ENCODE results near the gene ARHGEF6.

The ARHGEF6 gene

GRCh38 chrX:136659174-136659573 is 121.6 kb downstream of the ARHGEF6 start:
- Histone ChIP-seq H3K4me3 (ENCODE audit: low read depth, low read length) (no peak overlapping the region), H3K9me3 (ENCODE audit: control insufficient read depth, insufficient read depth, low read depth, low read length) (peaks cover 3% of the 10 kb centered on the region; the same call in 1 of the 2 replicates), H3K4me1 (ENCODE audit: control insufficient read depth, insufficient read depth, low read length) (no peaks in the 10 kb centered on the region), H3K27ac (ENCODE audit: extremely low read depth, low read depth, low read length) (no peak overlapping the region), H3K36me3 (ENCODE audit: control insufficient read depth in 2 of 2, insufficient read depth in 1 of 2, low read length in 2 of 2) (no peaks in the 10 kb centered on the region)
- TF ChIP-seq ZNF239 (tag by site-specific recombination; IDR thresholded peaks at IDR 0.05): no peak
- TF ChIP-seq PATZ1 (tag by site-specific recombination; IDR thresholded peaks at IDR 0.05): no peak
- TF ChIP-seq ZNF777 (tag by site-specific recombination; IDR thresholded peaks at IDR 0.05; ENCODE audit: borderline replicate concordance): no peak
- TF ChIP-seq GLI2 (tag by site-specific recombination; IDR thresholded peaks at IDR 0.05; ENCODE audit: borderline replicate concordance, low read depth): no peak
- TF ChIP-seq ZNF391 (tag by site-specific recombination; IDR thresholded peaks at IDR 0.05; ENCODE audit: borderline replicate concordance, low read depth): no peak
- TF ChIP-seq KLF1 (tag by site-specific recombination; IDR thresholded peaks at IDR 0.05): no peak
- no peak for TF ChIP-seq ZNF394 (tag by site-specific recombination; IDR thresholded peaks at IDR 0.05; ENCODE audit: borderline replicate concordance)
- TF ChIP-seq ZNF664 (tag by site-specific recombination; IDR thresholded peaks at IDR 0.05): no peak
- no peak for TF ChIP-seq ZNF292 (tag by site-specific recombination; IDR thresholded peaks at IDR 0.05; ENCODE audit: borderline replicate concordance, low read depth)
- ChIA-PET POLR2A (no interaction called here), CTCF (interaction anchor here (0.6 to 1.9 kb wide), 3 partner anchors 36 to 334 kb away, joined by 3 to 5 read pairs (median 4); no protein-coding TSS in a partner anchor)

- H3K36me3 ChIP-seq (ENCODE audit: control insufficient read depth in 2 of 2, insufficient read depth in 1 of 2, low read length in 2 of 2): no peaks in the 10 kb centered on the region
- TF ChIP-seq ZNF426 (tag by site-specific recombination; IDR thresholded peaks at IDR 0.05): no peak
- no peak for TF ChIP-seq ZNF791 (tag by site-specific recombination; IDR thresholded peaks at IDR 0.05)
- TF ChIP-seq ZNF350 (tag by site-specific recombination; IDR thresholded peaks at IDR 0.05): no peak
- TF ChIP-seq KLF17 (tag by site-specific recombination; IDR thresholded peaks at IDR 0.05): no peak
- no peak for TF ChIP-seq ZNF830 (tag by site-specific recombination; IDR thresholded peaks at IDR 0.05; ENCODE audit: low read depth)
- no peak for TF ChIP-seq ZFP69B (tag by site-specific recombination; IDR thresholded peaks at IDR 0.05)
- no peak for TF ChIP-seq ZNF24 (tag by site-specific recombination; IDR thresholded peaks at IDR 0.05)
- TF ChIP-seq PATZ1 (tag by site-specific recombination; IDR thresholded peaks at IDR 0.05): no peak
- TF ChIP-seq ZNF138 (tag by site-specific recombination; IDR thresholded peaks at IDR 0.05; ENCODE audit: borderline replicate concordance): no peak
- TF ChIP-seq ZBTB26 (tag by site-specific recombination; optimal IDR thresholded peaks at IDR 0.05): no peak
- H3K27ac ChIP-seq (ENCODE audit: extremely low read depth, low read depth, low read length): no peak overlapping the region
- ChIA-PET CTCF (interaction anchor here (1.9 kb wide), 1 partner anchor 37 kb away, joined by 5 read pairs; no protein-coding TSS in a partner anchor), POLR2A (no interaction called here)
- no peaks in the 10 kb centered on the region for H3K4me1 ChIP-seq (ENCODE audit: control insufficient read depth, insufficient read depth, low read length)
- no peak overlapping the region for H3K4me3 ChIP-seq (ENCODE audit: low read depth, low read length)
- H3K9me3 ChIP-seq (ENCODE audit: control insufficient read depth, insufficient read depth, low read depth, low read length): no peaks in the 10 kb centered on the region
Observed at GRCh38 chrX:136658151-136658550, 122.6 kb downstream of the ARHGEF6 start.

Measured in HEK293 (cell line).